H1 (cell line): Measurements from ENCODE around the gene COL11A1.

Experiments used
- CTCF ChIP-seq, 3 experiments: IDR thresholded peaks; 1 replicate in 2 of 3; 2 replicates in 1 of 3; pipeline versions ENCODE4 v1.5.1 to v1.6.1; 2011; ENCODE audit warnings: low read length in 3 of 3, mild to moderate bottlenecking in 3 of 3, inconsistent platforms in 2 of 3, low read depth in 1 of 3, moderate library complexity in 1 of 3; ENCODE audit not compliant: insufficient read depth in 1 of 3; ENCODE audit errors: control extremely low read depth in 1 of 3
- EZH2 ChIP-seq: fragments of 200-600 bp; sonication (generic); IDR thresholded peaks from 2 replicates; pipeline ENCODE4 v1.7.1; 2012; ENCODE audit warnings: low read depth, mild to moderate bottlenecking, moderate library complexity, low read length, inconsistent platforms; ENCODE audit not compliant: severe bottlenecking
- TCF12 ChIP-seq: IDR thresholded peaks from 2 replicates; pipeline ENCODE4 v1.6.1; 2011; ENCODE audit warnings: low read depth, mild to moderate bottlenecking, low read length

- TF ChIP-seq EZH2 (no peak), TCF12 (no peak), CTCF (IDR thresholded peaks at IDR 0.05; ENCODE audit: control extremely low read depth in 1 of 3, insufficient read depth in 1 of 3, low read depth in 1 of 3, low read length in 3 of 3) (no peak)
These were observed 21.1 kb downstream of the COL11A1 start for GRCh38 chr1:103087256-103087655.
